Suprapubic skin (tissue), 4 donors: Measurements from ENCODE around the gene STX16. TPM values are rescaled to one million over a fixed set of nuclear protein-coding genes. Genes with fewer than 3 reads are reported as not detected.

ENCODE experiments used
- DNase-seq, 2 donors: peaks; one replicate each; pipeline ENCODE4 v3.0.0-alpha.2; 2019; ENCODE audit warnings: low spot score in 2 of 2
- H3K27ac ChIP-seq: fragments of 200-600 bp; sonication (generic); one replicate; pipeline ENCODE4 v1.5.1; 2019
- H3K27me3 ChIP-seq: fragments of 200-600 bp; sonication (generic); one replicate; pipeline ENCODE4 v1.5.1; 2019
- H3K36me3 ChIP-seq: fragments of 200-600 bp; sonication (generic); one replicate; pipeline ENCODE4 v1.5.1; 2019
- H3K4me1 ChIP-seq: fragments of 200-600 bp; sonication (generic); one replicate; pipeline ENCODE4 v1.5.1; 2019
- H3K4me3 ChIP-seq: fragments of 200-600 bp; sonication (generic); one replicate; pipeline ENCODE4 v1.5.1; 2019; ENCODE audit warnings: mild to moderate bottlenecking
- H3K9me3 ChIP-seq: fragments of 200-600 bp; sonication (generic); one replicate; pipeline ENCODE4 v1.5.1; 2019
- CTCF ChIP-seq, 2 donors: fragments of 200-600 bp in 1 of 2; fragments of 450-650 bp in 1 of 2; sonication (generic) in 1 of 2; IDR thresholded peaks; one replicate each; pipeline ENCODE4 v1.5.1; 2016 to 2019; ENCODE audit warnings: antibody characterized with exemption in 2 of 2, mild to moderate bottlenecking in 1 of 2, moderate library complexity in 1 of 2
- EP300 ChIP-seq: sonication (generic); formaldehyde crosslinking; IDR thresholded peaks from one replicate; pipeline ENCODE4 v1.6.1; 2017; ENCODE audit warnings: antibody characterized with exemption
- POLR2A ChIP-seq, 2 donors: fragments of 450-650 bp; IDR thresholded peaks; one replicate each; pipeline ENCODE4 v1.6.1; 2017; ENCODE audit warnings: antibody characterized with exemption in 2 of 2, mild to moderate bottlenecking in 2 of 2, moderate library complexity in 2 of 2
- POLR2AphosphoS5 ChIP-seq, 3 donors: sonication (generic); formaldehyde crosslinking; IDR thresholded peaks; one replicate each; pipeline ENCODE4 v1.6.1; 2017; ENCODE audit warnings: antibody characterized with exemption in 3 of 3
- WGBS: methylation state at CpG from one replicate; pipeline ENCODE4 v1.1.5; 2018; 5-methylcytosine and 5-hydroxymethylcytosine counted together
- total RNA-seq, 4 donors: library from RNA; depleted of rRNA; stranded (reverse); fragments of >200 nt; gene quantifications; one replicate each; pipeline ENCODE4 v1.1.0, GENCODE V29; 2016

The STX16 gene
- total RNA-seq, 4 donors from 2014 or later = 35.6 to 138 (median 50.9) TPM

- no peak overlapping the region for H3K27ac ChIP-seq
These were observed 43.4 kb downstream of the STX16 start for GRCh38 chr20:58694241-58695083.

GRCh38 chr20:58695084-58695722, 44.1 kb downstream of the STX16 start:
- 88% methylated on average over 9 of the region's 9 CpGs for WGBS
- no peak for DNase-seq

More at GRCh38 chr20:58694241-58695083, 43.4 kb downstream of the STX16 start:
- H3K27me3 ChIP-seq = no peaks in the 10 kb centered on the region
- H3K36me3 ChIP-seq = peaks cover 43% of the 10 kb centered on the region
- peaks cover 39% of the 10 kb centered on the region for H3K4me1 ChIP-seq
- TF ChIP-seq EP300 (no peak), CTCF (IDR thresholded peaks at IDR 0.05) (no peak), POLR2AphosphoS5 (IDR thresholded peaks at IDR 0.05) (no peak), POLR2A (IDR thresholded peaks at IDR 0.05) (no peak)
- no peak overlapping the region for H3K4me3 ChIP-seq
- DNase-seq = peak in 1 of 2 donors; percentile 74
- no peaks in the 10 kb centered on the region for H3K9me3 ChIP-seq
- WGBS = 86% methylated on average over 16 of the region's 33 CpGs

GRCh38 chr20:58695895-58696375, 44.9 kb downstream of the STX16 start:
- H3K9me3 ChIP-seq = no peaks in the 10 kb centered on the region
- TF ChIP-seq POLR2AphosphoS5 (IDR thresholded peaks at IDR 0.05) = no peak
- H3K36me3 ChIP-seq = peaks cover 51% of the 10 kb centered on the region
- WGBS = 92% methylated on average over 10 of the region's 10 CpGs
- no peak overlapping the region for H3K27ac ChIP-seq
- no peak overlapping the region for H3K4me3 ChIP-seq
- DNase-seq = no peak
- peaks cover 26% of the 10 kb centered on the region for H3K4me1 ChIP-seq
- no peaks in the 10 kb centered on the region for H3K27me3 ChIP-seq

More at GRCh38 chr20:58695084-58695722, 44.1 kb downstream of the STX16 start:
- H3K4me1 ChIP-seq = peaks cover 34% of the 10 kb centered on the region
- no peaks in the 10 kb centered on the region for H3K27me3 ChIP-seq
- no peak for TF ChIP-seq EP300
- TF ChIP-seq CTCF (IDR thresholded peaks at IDR 0.05) = no peak
- TF ChIP-seq POLR2AphosphoS5 (IDR thresholded peaks at IDR 0.05) = no peak
- no peak for TF ChIP-seq POLR2A (IDR thresholded peaks at IDR 0.05)
- H3K36me3 ChIP-seq = peaks cover 50% of the 10 kb centered on the region
- H3K27ac ChIP-seq = no peak overlapping the region
- H3K4me3 ChIP-seq = no peak overlapping the region
- H3K9me3 ChIP-seq = no peaks in the 10 kb centered on the region

GRCh38 chr20:58696411-58696961, 45.4 kb downstream of the STX16 start:
- H3K4me3 ChIP-seq = no peak overlapping the region
- no peaks in the 10 kb centered on the region for H3K27me3 ChIP-seq
- peaks cover 53% of the 10 kb centered on the region for H3K36me3 ChIP-seq
- no peak overlapping the region for H3K27ac ChIP-seq
- peaks cover 21% of the 10 kb centered on the region for H3K4me1 ChIP-seq
- WGBS = 78% methylated on average over 10 of the region's 10 CpGs
- TF ChIP-seq POLR2AphosphoS5 (IDR thresholded peaks at IDR 0.05) = no peak
- no peak for TF ChIP-seq EP300
- no peak for TF ChIP-seq POLR2A (IDR thresholded peaks at IDR 0.05)
- TF ChIP-seq CTCF (IDR thresholded peaks at IDR 0.05) = no peak
- H3K9me3 ChIP-seq = no peaks in the 10 kb centered on the region
- peak in 1 of 2 donors; percentile 67 for DNase-seq

GRCh38 chr20:58697201-58697866, 46.3 kb downstream of the STX16 start:
- peaks cover 61% of the 10 kb centered on the region for H3K36me3 ChIP-seq
- DNase-seq = no peak
- no peaks in the 10 kb centered on the region for H3K9me3 ChIP-seq
- no peak overlapping the region for H3K27ac ChIP-seq
- whole genome bisulfite sequencing = 76% methylated on average over 15 of the region's 21 CpGs
- no peaks in the 10 kb centered on the region for H3K27me3 ChIP-seq
- TF ChIP-seq POLR2AphosphoS5 (IDR thresholded peaks at IDR 0.05) (no peak), CTCF (IDR thresholded peaks at IDR 0.05) (no peak), POLR2A (IDR thresholded peaks at IDR 0.05) (no peak)
- peaks cover 14% of the 10 kb centered on the region for H3K4me1 ChIP-seq
- no peak overlapping the region for H3K4me3 ChIP-seq
